H1 (cell line): ENCODE measurements around the gene RBP5. TPM values are rescaled to one million over a fixed set of nuclear protein-coding genes. Genes with fewer than 3 reads are reported as not detected.

Experiments
- CTCF ChIA-PET: fragments of 300-600 bp; sonication (Branson Sonifier 250); formaldehyde crosslinking; loops from one replicate; lab custom pipeline; 2021; ENCODE audit not compliant: partially characterized antibody; lab: Charles Lee
- POLR2A ChIA-PET: fragments of 300-600 bp; sonication (Branson Sonifier 250); formaldehyde crosslinking; loops from one replicate; lab custom pipeline; 2021; ENCODE audit warnings: inconsistent platforms; ENCODE audit not compliant: partially characterized antibody; lab: Charles Lee
- DNase-seq, 2 experiments: peaks; one replicate each; pipeline versions ENCODE4 v3.0.0 to v3.0.0-alpha.2; 2010 to 2022; ENCODE audit warnings: low spot score in 2 of 2, low read depth in 1 of 2, mixed read lengths in 1 of 2
- FAIRE-seq: peaks from 2 replicates; lab custom pipeline; 2011; peaks lifted over from hg19 to GRCh38; lab: Jason Lieb, UNC
- H2AFZ ChIP-seq: 2 replicates; pipeline ENCODE4 v1.8.1; 2012; ENCODE audit warnings: low read length, inconsistent platforms
- H2AK5ac ChIP-seq: 2 replicates; pipeline ENCODE4 v1.6.1; 2013; ENCODE audit warnings: low read depth, low read length
- H2BK120ac ChIP-seq: replicated peaks from 2 replicates; pipeline ENCODE3; 2013; ENCODE audit warnings: low read depth, low read length, inconsistent platforms
- H2BK12ac ChIP-seq: 2 replicates; pipeline ENCODE4 v1.6.1; 2013; ENCODE audit warnings: low read depth, low read length
- H2BK15ac ChIP-seq: 2 replicates; pipeline ENCODE4 v1.6.1; 2013; ENCODE audit warnings: low read length
- H2BK20ac ChIP-seq: 2 replicates; pipeline ENCODE4 v1.6.1; 2013; ENCODE audit warnings: low read length
- H2BK5ac ChIP-seq: 2 replicates; pipeline ENCODE4 v1.6.1; 2013; ENCODE audit warnings: low read depth, low read length
- H3K14ac ChIP-seq: 2 replicates; pipeline ENCODE4 v1.6.1; 2013; ENCODE audit warnings: inconsistent platforms; ENCODE audit not compliant: insufficient read length
- H3K18ac ChIP-seq: 2 replicates; pipeline ENCODE4 v1.6.1; 2013; ENCODE audit warnings: low read length; ENCODE audit errors: extremely low read depth
- H3K23ac ChIP-seq: 2 replicates; pipeline ENCODE4 v1.6.1; 2013; ENCODE audit warnings: inconsistent platforms; ENCODE audit not compliant: insufficient read length
- H3K23me2 ChIP-seq: 2 replicates; pipeline ENCODE4 v1.6.1; 2013; ENCODE audit warnings: low read depth, low read length
- H3K27ac ChIP-seq: 2 replicates; pipeline ENCODE4 v1.6.1; 2011; ENCODE audit warnings: low read depth, low read length, inconsistent platforms
- H3K27me3 ChIP-seq, 4 experiments: replicated peaks in 1 of 4; 1 replicate in 1 of 4; 2 replicates in 3 of 4; pipeline versions ENCODE4 v1.6.1 to v1.8.1; 2011 to 2013; ENCODE audit warnings: low read length in 3 of 4, mild to moderate bottlenecking in 3 of 4, inconsistent platforms in 2 of 4, mixed read lengths in 2 of 4, moderate library complexity in 1 of 4; ENCODE audit not compliant: control insufficient read depth in 3 of 4, insufficient read depth in 3 of 4; ENCODE audit errors: extremely low read depth in 1 of 4
- H3K36me3 ChIP-seq, 4 experiments: 2 replicates each; pipeline versions ENCODE4 v1.6.1 to v1.8.1; 2011 to 2013; ENCODE audit warnings: mild to moderate bottlenecking in 4 of 4, low read length in 3 of 4, moderate library complexity in 2 of 4, control low read depth in 1 of 4, inconsistent platforms in 1 of 4; ENCODE audit not compliant: insufficient read depth in 4 of 4, control insufficient read depth in 2 of 4
- H3K4ac ChIP-seq: replicated peaks from 2 replicates; pipeline ENCODE3; 2013; ENCODE audit warnings: low read length, low read depth, mixed read lengths, inconsistent platforms; ENCODE audit not compliant: insufficient read length
- H3K4me1 ChIP-seq, 4 experiments: replicated peaks in 1 of 4; 1 replicate in 1 of 4; 2 replicates in 3 of 4; pipeline versions ENCODE4 v1.6.1 to v1.8.1; 2011 to 2013; ENCODE audit warnings: low read length in 3 of 4, inconsistent platforms in 2 of 4, mixed read lengths in 1 of 4; ENCODE audit not compliant: insufficient read depth in 4 of 4, control insufficient read depth in 3 of 4
- H3K4me2 ChIP-seq, 2 experiments: 2 replicates each; pipeline versions ENCODE4 v1.6.1 to v1.8.1; 2011 to 2013; ENCODE audit warnings: low read depth in 2 of 2, low read length in 2 of 2, control low read depth in 1 of 2, inconsistent platforms in 1 of 2, mild to moderate bottlenecking in 1 of 2; ENCODE audit not compliant: insufficient read depth in 1 of 2
- H3K4me3 ChIP-seq, 4 experiments: fragments of 200-600, 300-600 bp in 1 of 4; sonication (generic), shearing (Covaris generic), sonication (Bioruptor Twin) in 1 of 4; 2 replicates each; pipeline versions ENCODE4 v1.5.1 to v1.8.1; 2011 to 2016; ENCODE audit warnings: low read length in 4 of 4, low read depth in 3 of 4, control low read depth in 2 of 4, inconsistent platforms in 2 of 4, mild to moderate bottlenecking in 2 of 4, mixed read lengths in 1 of 4, moderate library complexity in 1 of 4; ENCODE audit not compliant: insufficient read depth in 2 of 4; ENCODE audit errors: extremely low read depth in 1 of 4
- H3K56ac ChIP-seq: replicated peaks from 2 replicates; pipeline ENCODE3; 2013; ENCODE audit warnings: low read depth, mild to moderate bottlenecking, mixed read lengths, low read length, inconsistent platforms; ENCODE audit not compliant: insufficient read length
- H3K79me1 ChIP-seq: 2 replicates; pipeline ENCODE4 v1.6.1; 2013; ENCODE audit warnings: low read depth, low read length, control low read depth
- H3K79me2 ChIP-seq, 2 experiments: 2 replicates each; pipeline versions ENCODE4 v1.6.1 to v1.8.1; 2012 to 2013; ENCODE audit warnings: low read length in 2 of 2, mild to moderate bottlenecking in 2 of 2, inconsistent platforms in 1 of 2; ENCODE audit not compliant: insufficient read depth in 2 of 2, control insufficient read depth in 1 of 2
- H3K9ac ChIP-seq, 4 experiments: replicated peaks in 1 of 4; 1 replicate in 1 of 4; 2 replicates in 3 of 4; pipeline versions ENCODE4 v1.6.1 to v1.8.1; 2011 to 2013; ENCODE audit warnings: low read depth in 3 of 4, low read length in 3 of 4, control low read depth in 2 of 4, mild to moderate bottlenecking in 2 of 4, moderate library complexity in 2 of 4, inconsistent platforms in 1 of 4; ENCODE audit errors: extremely low read depth in 1 of 4
- H3K9me3 ChIP-seq, 2 experiments: 2 replicates each; pipeline versions ENCODE4 v1.6.1 to v1.8.1; 2012 to 2013; ENCODE audit warnings: mild to moderate bottlenecking in 2 of 2, moderate library complexity in 2 of 2, control low read depth in 1 of 2, inconsistent platforms in 1 of 2, low read depth in 1 of 2, low read length in 1 of 2, mixed read lengths in 1 of 2; ENCODE audit not compliant: insufficient read depth in 2 of 2
- H4K20me1 ChIP-seq, 2 experiments: replicated peaks in 1 of 2; 2 replicates each; pipeline versions ENCODE3 to v1.8.1; 2011 to 2013; ENCODE audit warnings: inconsistent platforms in 2 of 2, low read length in 2 of 2, mild to moderate bottlenecking in 1 of 2; ENCODE audit not compliant: insufficient read depth in 2 of 2, control insufficient read depth in 1 of 2
- H4K5ac ChIP-seq: 2 replicates; pipeline ENCODE4 v1.6.1; 2013; ENCODE audit warnings: low read length, low read depth, mixed read lengths, inconsistent platforms; ENCODE audit not compliant: insufficient read length
- H4K8ac ChIP-seq: 2 replicates; pipeline ENCODE4 v1.8.0; 2013; ENCODE audit warnings: mild to moderate bottlenecking, moderate library complexity, low read length, inconsistent platforms; ENCODE audit not compliant: insufficient read depth; ENCODE audit errors: extremely low read depth
- H4K91ac ChIP-seq: replicated peaks from 2 replicates; pipeline ENCODE3; 2013; ENCODE audit warnings: low read length, mixed read lengths, inconsistent platforms; ENCODE audit not compliant: insufficient read length
- CBX5 ChIP-seq: fragments of 300-800, 300-1000 bp; sonication (generic); IDR thresholded peaks from 2 replicates; pipeline ENCODE4 v1.7.1; 2016; ENCODE audit warnings: antibody characterized with exemption, low read length, low read depth
- CBX8 ChIP-seq: fragments of 300-800, 300-1000 bp; sonication (generic); IDR thresholded peaks from 2 replicates; pipeline ENCODE4 v1.7.1; 2016; ENCODE audit warnings: low read depth, low read length, borderline replicate concordance
- NRF1 ChIP-seq: IDR thresholded peaks from 2 replicates; pipeline ENCODE4 v1.6.1; 2011; ENCODE audit warnings: mild to moderate bottlenecking, low read depth, low read length, improper control_type of control experiment
- RNF2 ChIP-seq: fragments of 200-900, 300-1000 bp; sonication (generic); IDR thresholded peaks from 2 replicates; pipeline ENCODE4 v1.7.1; 2016; ENCODE audit warnings: borderline replicate concordance, low read depth, mild to moderate bottlenecking, antibody characterized with exemption, low read length; ENCODE audit not compliant: poor library complexity, severe bottlenecking; ENCODE audit errors: missing control alignments
- SIX5 ChIP-seq: IDR thresholded peaks from 2 replicates; pipeline ENCODE4 v1.6.1; 2011; ENCODE audit warnings: mild to moderate bottlenecking, low read depth, low read length
- SRF ChIP-seq: IDR thresholded peaks from 2 replicates; pipeline ENCODE4 v1.6.1; 2011; ENCODE audit warnings: mild to moderate bottlenecking, low read depth, low read length, moderate library complexity
- TBP ChIP-seq: IDR thresholded peaks from 2 replicates; pipeline ENCODE4 v1.6.1; 2011; ENCODE audit warnings: low read depth, low read length, improper control_type of control experiment
- WGBS, 2 experiments: shearing (Covaris generic) in 1 of 2; methylation state at CpG; one replicate each; pipeline versions ENCODE4 v1.1.6 to v1.1.7; 2013 to 2015; ENCODE audit warnings: low lambda C conversion rate in 2 of 2, mixed read lengths in 2 of 2, inconsistent platforms in 1 of 2, low coverage in 1 of 2, missing lambda C conversion rate in 1 of 2; ENCODE audit not compliant: insufficient replicate concordance in 2 of 2, insufficient coverage in 1 of 2, insufficient read length in 1 of 2; ENCODE audit errors: extremely low coverage in 1 of 2, missing lambda C conversion rate in 1 of 2; 5-methylcytosine and 5-hydroxymethylcytosine counted together
- polyA plus RNA-seq, 7 experiments: library from polyadenylated mRNA; depleted of rRNA in 3 of 7; stranded (reverse) in 5 of 7; unstranded in 2 of 7; fragments of >200 nt in 5 of 7; fragments of 200-250 nt in 2 of 7; gene quantifications; 1 replicate in 5 of 7; 2 replicates in 1 of 7; 4 replicates in 1 of 7; pipeline versions ENCODE4 v1.2.1 to v1.2.3, GENCODE V29; 2011 to 2013; ENCODE audit warnings: missing spikeins in 2 of 7, mixed read lengths in 2 of 7
- total RNA-seq: library from RNA; stranded (reverse); fragmentation: NEBNext Ultra II Directional; extraction: Animal tissue kit (Norgen Biotek cat#: 25700); gene quantifications from 2 replicates; pipeline ENCODE4 v1.2.1, GENCODE V29; 2021

RBP5 gene
- total and polyA plus RNA-seq, 2 of the 8 experiments (the other 6 are each of a cell fraction or from before 2014, with no cell fraction given) = 1.2 to 1.9 TPM

- Histone ChIP-seq H4K91ac (no peak overlapping the region), H3K14ac (no peak overlapping the region), H2AFZ (no peak overlapping the region), H3K23me2 (no peaks in the 10 kb centered on the region), H2AK5ac (no peak overlapping the region), H2BK20ac (no peak overlapping the region), H3K4me2 (no peak overlapping the region), H3K4me3 (no peak overlapping the region), H2BK12ac (no peak overlapping the region), H4K20me1 (peaks cover 2 to 3% of the 10 kb centered on the region in 2 experiments), H3K36me3 (peaks cover 0 to 9% (median 0%) of the 10 kb centered on the region in 4 experiments; a peak in 5 of 8 replicates), H3K23ac (no peak overlapping the region), H2BK120ac (no peak overlapping the region), H3K27me3 (no peaks in the 10 kb centered on the region), H4K8ac (no peak overlapping the region), H3K18ac (no peak overlapping the region), H2BK15ac (no peak overlapping the region), H3K27ac (no peak overlapping the region), H3K79me2 (no peaks in the 10 kb centered on the region), H4K5ac (no peak overlapping the region), H3K4ac (no peak overlapping the region), H3K4me1 (no peaks in the 10 kb centered on the region), H3K79me1 (no peaks in the 10 kb centered on the region), H3K56ac (no peak overlapping the region), H3K9me3 (no peaks in the 10 kb centered on the region), H3K9ac (no peak overlapping the region), H2BK5ac (no peak overlapping the region)
- POLR2A ChIA-PET = no interaction called here
- CTCF ChIA-PET = interaction anchor here (1.1 to 10.0 kb wide), 4 partner anchors 7 to 21 kb away, joined by 4 to 151 read pairs (median 5); partner anchors contain the start of gene RBP5
- no peak for TF ChIP-seq CBX5
- no peak for TF ChIP-seq SIX5
- TF ChIP-seq TBP = no peak
- no peak for TF ChIP-seq NRF1
- no peak for TF ChIP-seq RNF2
- no peak for TF ChIP-seq CBX8
- no peak for TF ChIP-seq SRF
- no peak for DNase-seq
- FAIRE-seq = no peak
- 92% methylated on average over 12 of the region's 12 CpGs; no CpG with 5 or more reads in 1 of the 2 experiments for WGBS, 2 experiments
Observed at GRCh38 chr12:7150356-7150755, 21.7 kb upstream of the RBP5 start.
